Nephron progenitor cell (in vitro differentiated cells): Measurements from ENCODE around the gene PSMB3.
"Not testable (repeated sequence)": the region's sequence is repeated elsewhere in the genome, so short reads cannot be mapped to it uniquely, and the experiment has no call there.

ENCODE experiments used
- DNase-seq: peaks from one replicate; pipeline ENCODE4 v3.0.0; 2021
- H3K27ac Mint-ChIP-seq: 2 replicates; pipeline ENCODE4 v1.8.0; 2021; ENCODE audit warnings: mild to moderate bottlenecking, moderate library complexity, mixed read lengths
- H3K27me3 Mint-ChIP-seq: 2 replicates; pipeline ENCODE4 v1.8.0; 2021; ENCODE audit warnings: mild to moderate bottlenecking, low read depth, mixed read lengths; ENCODE audit not compliant: poor library complexity
- H3K36me3 Mint-ChIP-seq: 2 replicates; pipeline ENCODE4 v1.8.0; 2021; ENCODE audit warnings: low read depth, mixed read lengths
- H3K4me1 Mint-ChIP-seq: 2 replicates; pipeline ENCODE4 v1.8.0; 2021; ENCODE audit warnings: mixed read lengths
- H3K4me3 Mint-ChIP-seq: 2 replicates; pipeline ENCODE4 v1.8.0; 2021; ENCODE audit warnings: mild to moderate bottlenecking, moderate library complexity, mixed read lengths
- H3K9me3 Mint-ChIP-seq: 2 replicates; pipeline ENCODE4 v1.8.0; 2021; ENCODE audit warnings: mild to moderate bottlenecking, moderate library complexity, mixed read lengths
- TF ChIP-seq, protein P1 (sequence below): fragments of 200-600 bp; sonication (generic); IDR thresholded peaks from 2 replicates; pipeline ENCODE4 v1.5.0; 2021; ENCODE audit warnings: antibody characterized with exemption

The PSMB3 gene

DNA sequence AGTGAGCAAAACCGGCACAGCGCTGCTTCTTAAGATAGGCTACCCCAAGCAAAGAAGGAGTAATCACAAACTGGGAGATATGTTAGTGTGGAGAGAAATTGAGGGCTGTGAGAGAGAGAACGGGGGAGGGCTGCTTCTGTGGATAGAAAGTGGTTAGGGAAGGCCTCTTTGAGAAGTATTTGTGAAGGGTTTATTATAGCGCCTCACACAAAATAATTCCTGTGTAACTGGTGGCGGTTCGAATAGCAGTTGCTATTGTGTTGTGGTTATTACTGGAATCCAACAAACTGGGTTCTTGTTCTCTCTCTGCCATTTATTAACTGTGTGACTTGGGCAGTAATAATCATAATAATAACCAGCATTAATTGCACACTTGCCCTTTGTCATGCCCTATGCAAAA is 31.6 kb upstream of the PSMB3 start:
- Mint-ChIP-seq H3K36me3 (peaks cover 25% of the 10 kb centered on the region), H3K9me3 (no peaks in the 10 kb centered on the region), H3K27ac (no peak overlapping the region), H3K4me1 (peaks cover 46% of the 10 kb centered on the region), H3K4me3 (no peak overlapping the region), H3K27me3 (peaks cover 3% of the 10 kb centered on the region)
- TF ChIP-seq, protein P1, sequence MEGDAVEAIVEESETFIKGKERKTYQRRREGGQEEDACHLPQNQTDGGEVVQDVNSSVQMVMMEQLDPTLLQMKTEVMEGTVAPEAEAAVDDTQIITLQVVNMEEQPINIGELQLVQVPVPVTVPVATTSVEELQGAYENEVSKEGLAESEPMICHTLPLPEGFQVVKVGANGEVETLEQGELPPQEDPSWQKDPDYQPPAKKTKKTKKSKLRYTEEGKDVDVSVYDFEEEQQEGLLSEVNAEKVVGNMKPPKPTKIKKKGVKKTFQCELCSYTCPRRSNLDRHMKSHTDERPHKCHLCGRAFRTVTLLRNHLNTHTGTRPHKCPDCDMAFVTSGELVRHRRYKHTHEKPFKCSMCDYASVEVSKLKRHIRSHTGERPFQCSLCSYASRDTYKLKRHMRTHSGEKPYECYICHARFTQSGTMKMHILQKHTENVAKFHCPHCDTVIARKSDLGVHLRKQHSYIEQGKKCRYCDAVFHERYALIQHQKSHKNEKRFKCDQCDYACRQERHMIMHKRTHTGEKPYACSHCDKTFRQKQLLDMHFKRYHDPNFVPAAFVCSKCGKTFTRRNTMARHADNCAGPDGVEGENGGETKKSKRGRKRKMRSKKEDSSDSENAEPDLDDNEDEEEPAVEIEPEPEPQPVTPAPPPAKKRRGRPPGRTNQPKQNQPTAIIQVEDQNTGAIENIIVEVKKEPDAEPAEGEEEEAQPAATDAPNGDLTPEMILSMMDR, result no peak
- DNase-seq, result no peak

DNA sequence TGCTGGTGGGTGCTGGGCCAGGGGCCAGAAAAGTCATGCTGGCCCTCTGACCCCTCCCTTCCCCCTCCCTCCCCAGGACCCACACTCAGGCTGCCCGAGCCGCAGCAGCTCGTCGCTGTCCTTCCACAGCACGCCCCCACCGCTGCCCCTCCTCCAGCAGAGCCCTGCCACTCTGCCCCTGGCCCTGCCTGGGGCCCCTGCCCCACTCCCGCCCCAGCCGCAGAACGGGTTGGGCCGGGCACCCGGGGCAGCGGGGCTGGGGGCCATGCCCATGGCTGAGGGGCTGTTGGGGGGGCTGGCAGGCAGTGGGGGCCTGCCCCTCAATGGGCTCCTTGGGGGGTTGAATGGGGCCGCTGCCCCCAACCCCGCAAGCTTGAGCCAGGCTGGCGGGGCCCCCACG is 30.7 kb upstream of the PSMB3 start:
- H3K4me1 Mint-ChIP-seq, result peaks cover 50% of the 10 kb centered on the region
- H3K36me3 Mint-ChIP-seq, result peaks cover 21% of the 10 kb centered on the region
- TF ChIP-seq, protein P1, result no peak
- no peak overlapping the region for H3K4me3 Mint-ChIP-seq
- peaks cover 3% of the 10 kb centered on the region for H3K27me3 Mint-ChIP-seq
- DNase-seq, result no peak
- no peak overlapping the region for H3K27ac Mint-ChIP-seq
- H3K9me3 Mint-ChIP-seq, result no peaks in the 10 kb centered on the region

DNA sequence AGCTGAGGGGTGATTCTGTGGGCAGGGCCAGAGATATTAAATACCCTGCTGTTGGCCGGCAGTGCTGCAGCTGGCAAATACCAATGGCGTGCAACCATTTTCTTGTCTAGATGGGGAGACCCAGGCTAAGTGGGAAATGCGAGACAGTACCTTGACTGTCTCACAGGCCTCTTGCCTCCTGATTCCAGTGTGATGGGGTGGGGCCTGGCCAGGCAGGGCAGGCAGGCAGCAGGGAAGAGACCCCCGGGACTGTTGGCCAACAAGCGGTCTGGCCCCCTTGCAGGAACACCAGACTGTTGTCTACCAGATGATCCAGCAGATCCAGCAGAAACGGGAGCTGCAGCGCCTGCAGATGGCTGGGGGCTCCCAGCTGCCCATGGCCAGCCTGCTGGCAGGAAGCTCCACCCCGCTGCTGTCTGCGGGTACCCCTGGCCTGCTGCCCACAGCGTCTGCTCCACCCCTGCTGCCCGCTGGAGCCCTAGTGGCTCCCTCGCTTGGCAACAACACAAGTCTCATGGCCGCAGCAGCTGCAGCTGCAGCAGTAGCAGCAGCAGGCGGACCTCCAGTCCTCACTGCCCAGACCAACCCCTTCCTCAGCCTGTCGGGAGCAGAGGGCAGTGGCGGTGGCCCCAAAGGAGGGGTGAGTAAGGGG is 28.1 kb upstream of the PSMB3 start:
- Mint-ChIP-seq H3K27ac (no peak overlapping the region), H3K4me3 (no peak overlapping the region), H3K36me3 (peaks cover 14% of the 10 kb centered on the region), H3K4me1 (peaks cover 48% of the 10 kb centered on the region), H3K27me3 (peaks cover 2% of the 10 kb centered on the region), H3K9me3 (no peaks in the 10 kb centered on the region)
- TF ChIP-seq, protein P1, result no peak
- DNase-seq, result no peak

DNA sequence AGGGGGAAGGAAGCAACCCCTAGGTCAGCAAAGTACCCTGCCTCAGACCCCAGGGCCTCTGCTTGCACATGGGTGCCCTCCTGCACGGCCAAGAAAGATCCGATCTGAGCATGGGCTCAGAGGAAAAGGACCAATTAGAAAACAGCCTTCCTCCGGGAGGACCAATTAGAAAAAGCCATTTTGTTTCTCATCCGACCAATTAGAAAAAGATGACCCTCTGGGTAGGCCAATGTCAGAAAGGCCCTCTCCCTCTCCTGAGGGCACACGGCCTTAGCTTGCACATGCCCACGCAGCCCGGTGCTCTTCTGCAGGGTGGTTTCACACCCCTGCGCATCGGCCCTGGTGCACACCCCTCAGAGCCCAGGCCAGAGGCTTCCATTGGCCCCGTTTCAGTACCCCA is 27.5 kb upstream of the PSMB3 start:
- TF ChIP-seq, protein P1, result no peak
- no peaks in the 10 kb centered on the region for H3K9me3 Mint-ChIP-seq
- no peak for DNase-seq
- H3K36me3 Mint-ChIP-seq, result peaks cover 14% of the 10 kb centered on the region
- H3K27me3 Mint-ChIP-seq, result peaks cover 2% of the 10 kb centered on the region
- H3K4me1 Mint-ChIP-seq, result peaks cover 47% of the 10 kb centered on the region
- H3K4me3 Mint-ChIP-seq, result no peak overlapping the region
- no peak overlapping the region for H3K27ac Mint-ChIP-seq

DNA sequence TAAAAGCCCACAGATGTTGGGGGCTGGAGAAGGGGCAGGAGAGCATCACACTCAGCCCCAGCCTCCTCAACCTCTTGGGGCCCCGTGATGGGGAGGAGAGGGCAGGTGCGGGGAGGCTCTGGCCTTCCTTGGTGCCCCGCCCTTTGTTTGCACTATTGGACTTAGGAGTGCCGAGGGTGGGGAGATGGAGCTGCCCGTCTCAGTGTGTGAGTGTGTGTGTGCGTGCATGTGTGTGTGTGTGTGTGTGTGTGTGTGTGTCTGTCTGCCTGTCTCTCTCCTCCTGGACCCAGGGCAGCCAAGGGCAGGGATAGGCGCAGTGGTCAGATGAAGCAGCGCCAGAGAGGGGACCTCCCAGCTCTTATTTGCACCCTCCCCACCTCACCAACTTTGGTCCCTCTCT is 26.4 kb upstream of the PSMB3 start:
- not testable (repeated sequence) for H3K9me3 Mint-ChIP-seq, H3K27me3 Mint-ChIP-seq, H3K36me3 Mint-ChIP-seq, H3K4me3 Mint-ChIP-seq, H3K27ac Mint-ChIP-seq, DNase-seq
- peaks cover 43% of the 10 kb centered on the region for H3K4me1 Mint-ChIP-seq

DNA sequence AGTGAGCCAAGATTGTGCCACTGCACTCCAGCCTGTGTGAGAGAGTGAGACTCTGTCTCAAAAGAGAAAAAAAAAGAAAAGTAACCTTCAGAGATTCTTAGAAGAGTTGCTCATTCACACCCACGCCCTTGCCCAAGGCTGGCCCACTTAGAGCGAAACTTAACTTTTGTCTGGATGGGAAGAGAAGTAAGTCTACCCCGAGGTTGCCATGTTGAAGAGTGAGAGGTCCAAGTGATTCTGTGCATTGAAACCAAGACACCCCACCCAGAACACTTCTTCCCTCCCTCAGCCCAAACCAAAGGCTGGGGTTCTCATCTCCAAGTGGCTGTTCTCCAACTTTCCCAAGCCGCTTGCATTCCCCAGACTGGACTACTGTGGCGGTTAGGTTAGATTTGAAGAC is 24.8 kb upstream of the PSMB3 start:
- Mint-ChIP-seq H3K9me3 (no peaks in the 10 kb centered on the region), H3K4me3 (peak overlapping the region; percentile 45), H3K4me1 (peaks cover 40% of the 10 kb centered on the region), H3K27me3 (peaks cover 2% of the 10 kb centered on the region), H3K36me3 (peaks cover 17% of the 10 kb centered on the region), H3K27ac (no peak overlapping the region)
- TF ChIP-seq, protein P1, result no peak
- no peak for DNase-seq
